ENCODE results near the gene ZNF200. TPM values are rescaled to one million over a fixed set of nuclear protein-coding genes. Genes with fewer than 3 reads are reported as not detected.
A peak's percentile ranks its signal among the peaks of the same experiment; 100 is the strongest.

Gene ZNF200
- total and polyA plus RNA-seq, 2 of the 13 experiments (the other 11 are each of a cell fraction or from before 2014, with no cell fraction given), result 3.5 to 16.5 TPM

GRCh38 chr16:3207086-3207953, 27.6 kb downstream of the ZNF200 start:
- ATAC-seq (peak; percentile 94), FAIRE-seq (peak; percentile 54), DNase-seq (ENCODE audit: low spot score) (peak; percentile 64)
- Histone ChIP-seq H3K4me3 (replicated peaks in 1 of 3; ENCODE audit: insufficient read depth in 1 of 3, low read depth in 2 of 3, low read length in 3 of 3) (peak overlapping the region; percentile 45 to 71 (median 52)), H3K27ac (ENCODE audit: extremely low read length, insufficient read depth, low read length) (peak overlapping the region; percentile 77), H3K9ac (ENCODE audit: insufficient read depth, low read depth, low read length) (peak overlapping the region; percentile 45), H3K36me3 (replicated peaks in 1 of 2; ENCODE audit: control insufficient read depth in 1 of 2, insufficient read depth in 2 of 2, low read length in 2 of 2) (no peaks in the 10 kb centered on the region), H3K27me3 (ENCODE audit: control insufficient read depth in 1 of 2, insufficient read depth in 2 of 2, low read length in 2 of 2) (0 out of 5 replicates have a peak, but pooled peaks cover 0 to 2% of the 10 kb centered on the region in 2 experiments), H3K4me1 (ENCODE audit: insufficient read depth, low read length) (peaks cover 31% of the 10 kb centered on the region), H3K4me2 (ENCODE audit: low read depth, low read length) (peak overlapping the region; percentile 84), H3K79me2 (ENCODE audit: insufficient read depth, low read length) (no peaks in the 10 kb centered on the region), H2AFZ (ENCODE audit: low read length) (peak overlapping the region; percentile 85), H3K9me3 (ENCODE audit: low read length) (0 out of 2 replicates have a peak, but pooled peaks cover 7% of the 10 kb centered on the region), H4K20me1 (ENCODE audit: insufficient read depth, low read length) (no peaks in the 10 kb centered on the region)
- POLR2A ChIA-PET, result interaction anchor here (0.6 to 2.9 kb wide), 7 partner anchors 9 to 158 kb away, joined by 3 to 11 read pairs (median 4); partner anchors contain the start of gene ZNF200
- intact Hi-C loops (cut with micrococcal nuclease; ENCODE audit: unreplicated experiment) (no loop called here), in situ Hi-C loops (cut with HindIII; ENCODE audit: extremely low pct_ligation_motif_present, low pct_unique_long_range_greater_than_20kb) (no loop called here)
- under 1% methylated on average over 18 of the region's 19 CpGs for WGBS (ENCODE audit: low lambda C conversion rate)
- CTCF ChIA-PET (ENCODE audit: low intra/inter-chr PET ratio, low total read pairs), result no interaction called here
- no TSS peak for BruUV-seq (replicated peaks)
- TF ChIP-seq BCL6 (CRISPR knock-in tag; IDR thresholded peaks at IDR 0.05), result peak; percentile 8; the same call in 1 of the 2 replicates
- no peak for TF ChIP-seq ZBTB21 (CRISPR knock-in tag; IDR thresholded peaks at IDR 0.05)
- TF ChIP-seq ZBTB40 (IDR thresholded peaks at IDR 0.05), result no peak
- no peak for TF ChIP-seq ZBTB40 (CRISPR knock-in tag; IDR thresholded peaks at IDR 0.05)
- TF ChIP-seq ZNF580 (CRISPR knock-in tag; IDR thresholded peaks at IDR 0.05; ENCODE audit: borderline replicate concordance, low read depth), result peak; percentile 56; the same call in 1 of the 2 replicates
- no peak for TF ChIP-seq NFE2L1 (CRISPR knock-in tag; IDR thresholded peaks at IDR 0.05; ENCODE audit: borderline replicate concordance)
- TF ChIP-seq SMYD3 (CRISPR knock-in tag; IDR thresholded peaks at IDR 0.05), result 0 out of 2 replicates have a peak, but pooled peaks have one; percentile 52
- TF ChIP-seq ATF7-NPFF (CRISPR knock-in tag; IDR thresholded peaks at IDR 0.05; ENCODE audit: low read depth), result no peak
- no peak for TF ChIP-seq MEIS2 (CRISPR knock-in tag; IDR thresholded peaks at IDR 0.05)
- TF ChIP-seq ZNF136 (CRISPR knock-in tag; IDR thresholded peaks at IDR 0.05; ENCODE audit: low read depth), result peak; percentile 56; the same call in 1 of the 2 replicates
- no peak for TF ChIP-seq MNT (IDR thresholded peaks at IDR 0.05)
- peak; percentile 100 for TF ChIP-seq HNRNPK (IDR thresholded peaks at IDR 0.05; ENCODE audit: low read depth, low read length, poor library complexity, severe bottlenecking)

Measured in HepG2 (cell line).